Occipital lobe (tissue), 2 donors: ENCODE data around the gene PIK3C2G. TPM values are rescaled to one million over a fixed set of nuclear protein-coding genes. Genes with fewer than 3 reads are reported as not detected.
"Not testable (repeated sequence)": the region's sequence is repeated elsewhere in the genome, so short reads cannot be mapped to it uniquely, and the experiment has no call there.

Source experiments
- DNase-seq: peaks from one replicate; lab custom pipeline; 2025; lab: John Stamatoyannopoulos, UW
- total RNA-seq: library from RNA; depleted of rRNA; stranded (reverse); fragments of >200 nt; gene quantifications from one replicate; pipeline ENCODE4 v1.2.3, GENCODE V29; 2014

Gene PIK3C2G
- total RNA-seq, 1 donor from 2014 or later: 0.31 TPM

DNA sequence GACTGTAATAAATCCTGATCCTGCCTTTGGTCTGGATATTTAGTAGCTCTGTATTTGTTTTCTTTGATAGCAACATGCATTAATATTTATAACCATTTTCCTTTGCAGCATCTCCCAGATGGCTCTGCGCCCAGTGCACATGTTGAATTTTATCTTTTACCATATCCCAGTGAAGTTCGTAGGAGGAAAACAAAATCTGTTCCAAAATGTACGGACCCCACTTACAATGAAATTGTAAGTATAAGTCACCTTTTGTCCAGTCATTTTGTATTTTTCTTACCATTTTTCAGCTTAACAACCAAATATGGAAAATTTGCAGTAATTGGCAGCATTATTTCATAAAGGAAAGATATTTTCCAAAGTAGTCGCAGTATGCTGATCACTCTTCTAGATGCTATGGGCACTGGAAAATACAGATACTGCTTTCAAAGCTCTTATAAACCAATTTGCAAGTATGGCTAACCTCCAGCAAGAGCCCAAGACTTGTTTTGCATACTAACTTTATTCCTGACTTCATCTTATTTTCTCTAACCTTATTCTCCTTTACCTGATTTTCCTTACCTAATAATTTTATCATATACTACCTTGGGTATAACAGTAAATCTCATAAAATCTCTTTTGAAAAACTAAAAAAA lies 379.1 kb downstream of the PIK3C2G start:
- no peak for DNase-seq

DNA sequence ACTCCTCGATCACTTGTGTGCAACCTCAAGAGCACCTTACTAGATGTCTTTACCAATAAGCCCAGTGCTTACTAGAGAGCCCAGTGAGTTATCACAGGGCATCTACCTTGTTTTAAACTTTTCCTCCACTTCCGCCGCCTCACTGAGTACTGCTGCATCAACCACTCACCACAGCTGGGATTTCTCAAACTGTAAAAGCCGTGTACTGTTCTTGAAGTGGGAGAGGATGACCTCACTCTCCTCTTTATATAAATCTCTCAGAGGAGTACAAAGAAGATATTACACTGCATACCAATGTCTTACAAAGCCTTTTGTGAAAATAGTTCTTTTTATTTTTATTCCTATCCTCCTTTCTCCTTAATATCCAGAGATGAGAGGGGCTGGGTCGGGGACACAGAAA lies 382.4 kb downstream of the PIK3C2G start:
- DNase-seq: no peak

DNA sequence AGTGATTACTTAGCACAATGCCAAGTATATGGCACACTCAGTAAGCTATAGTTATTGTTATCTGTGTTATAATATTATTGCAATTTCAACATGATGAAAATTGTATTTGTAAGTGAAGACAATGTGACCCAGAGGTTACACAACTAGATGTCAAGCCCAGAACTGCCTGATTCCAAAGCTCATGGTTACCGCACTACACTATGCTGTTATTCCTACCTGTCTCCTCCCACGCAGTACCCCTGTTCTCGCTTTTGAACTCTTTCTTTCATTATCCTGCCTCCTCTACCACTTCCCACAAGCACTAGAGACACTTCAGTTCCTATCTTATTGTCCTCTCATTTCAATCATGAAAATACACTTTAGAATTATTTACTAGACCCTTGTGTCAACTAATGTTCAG lies 383.2 kb downstream of the PIK3C2G start:
- no peak for DNase-seq

DNA sequence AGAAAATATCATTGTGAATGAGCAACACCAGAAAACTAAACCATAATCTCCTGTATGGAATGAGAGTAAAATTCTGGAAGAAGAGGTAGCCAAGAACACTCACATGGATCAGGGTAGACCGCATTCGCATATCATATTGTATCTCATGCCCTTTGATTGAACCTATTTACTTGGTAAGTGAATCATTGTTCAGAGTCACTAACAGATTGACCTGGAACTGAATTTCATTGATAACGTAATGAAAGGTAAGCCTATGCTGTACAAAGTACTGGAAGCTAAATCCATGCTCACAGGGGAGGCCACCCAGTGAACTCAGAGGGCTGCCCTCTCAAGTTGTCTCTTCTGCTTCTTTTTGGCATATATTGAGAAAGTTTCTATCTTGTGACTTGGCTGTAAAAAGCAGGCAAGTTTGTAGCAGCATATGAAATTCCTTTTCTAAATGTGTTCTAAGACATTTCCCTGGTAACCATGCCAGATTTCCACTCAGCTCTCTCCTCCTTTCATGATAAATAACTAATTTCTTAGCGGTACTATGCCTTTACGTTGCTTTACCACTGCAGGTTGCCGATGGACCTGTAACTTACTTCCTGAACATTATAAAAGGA lies 385.1 kb downstream of the PIK3C2G start:
- DNase-seq: no peak

DNA sequence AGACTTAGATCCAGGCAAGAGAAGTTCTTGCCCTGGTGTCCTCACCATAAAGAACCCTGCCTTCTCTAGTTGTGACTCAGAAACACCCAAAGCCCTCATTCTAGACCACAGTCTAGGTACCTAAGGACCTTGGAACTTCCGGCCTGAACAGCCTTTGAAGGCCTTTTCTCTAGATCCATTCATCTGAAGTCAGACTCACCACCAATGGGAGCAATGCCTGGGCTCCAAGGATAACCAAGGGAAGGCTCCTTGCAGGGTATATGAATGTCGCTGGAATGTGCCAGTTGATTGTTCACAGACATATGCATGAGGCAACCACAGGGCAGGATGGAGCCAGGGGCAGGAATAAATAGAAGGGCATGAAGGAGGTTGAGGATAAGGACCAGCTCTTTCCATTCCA lies 390.2 kb downstream of the PIK3C2G start:
- no peak for DNase-seq

DNA sequence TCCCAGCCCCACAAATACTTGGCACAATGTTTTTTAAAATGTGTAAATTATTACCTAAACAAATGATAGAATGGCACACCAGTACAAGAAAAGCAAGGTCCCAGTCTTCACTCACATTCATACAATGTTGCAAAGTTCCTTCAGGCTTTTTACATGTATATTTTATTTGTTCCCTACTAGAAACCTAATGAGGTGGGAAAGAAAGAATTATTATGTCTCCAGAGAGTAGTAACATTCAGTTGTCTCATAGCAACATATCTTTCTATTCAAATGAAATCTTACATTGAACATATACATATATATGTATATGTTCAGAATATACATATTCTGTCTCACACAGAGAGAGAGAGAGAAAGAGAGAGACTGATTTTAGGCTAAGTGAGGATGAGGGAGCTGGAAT lies 391.3 kb downstream of the PIK3C2G start:
- DNase-seq: no peak

DNA sequence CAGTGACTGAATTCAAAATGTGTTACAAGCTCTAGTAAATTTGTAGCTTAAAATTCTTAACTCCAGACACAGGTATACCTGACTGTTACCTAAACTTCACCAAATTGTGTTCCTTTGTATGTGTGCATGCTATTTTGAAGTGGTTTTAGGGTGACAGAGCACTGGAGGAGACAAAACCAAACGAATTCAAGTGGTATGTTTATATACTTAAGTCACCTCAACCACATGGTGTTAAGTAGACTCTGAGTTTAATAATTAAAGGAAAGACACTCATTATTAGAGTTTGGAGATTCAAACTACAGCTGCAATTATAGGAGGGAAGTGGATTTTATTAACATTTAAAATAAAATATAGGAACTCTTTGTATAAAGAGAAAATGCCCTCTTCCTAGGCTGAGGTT lies 392.1 kb downstream of the PIK3C2G start:
- no peak for DNase-seq

DNA sequence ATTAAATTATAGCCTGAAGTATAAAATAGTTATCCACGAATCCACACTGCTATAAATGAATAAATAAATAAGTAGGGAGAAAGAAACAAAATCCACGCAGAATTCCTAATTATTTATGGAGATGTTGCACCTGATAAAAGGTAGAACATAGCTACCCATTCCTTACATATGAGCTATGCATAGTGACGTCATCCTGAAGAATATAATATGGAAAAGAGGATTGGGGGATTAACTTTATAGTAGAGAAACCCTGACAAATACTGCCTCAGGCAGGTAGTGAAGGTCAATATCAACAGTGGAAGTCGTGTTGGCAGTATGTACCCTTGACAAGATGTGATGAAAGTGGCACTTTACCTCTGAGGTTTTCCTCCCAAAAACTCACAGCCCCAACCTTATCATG lies 394.0 kb downstream of the PIK3C2G start:
- no peak for DNase-seq

DNA sequence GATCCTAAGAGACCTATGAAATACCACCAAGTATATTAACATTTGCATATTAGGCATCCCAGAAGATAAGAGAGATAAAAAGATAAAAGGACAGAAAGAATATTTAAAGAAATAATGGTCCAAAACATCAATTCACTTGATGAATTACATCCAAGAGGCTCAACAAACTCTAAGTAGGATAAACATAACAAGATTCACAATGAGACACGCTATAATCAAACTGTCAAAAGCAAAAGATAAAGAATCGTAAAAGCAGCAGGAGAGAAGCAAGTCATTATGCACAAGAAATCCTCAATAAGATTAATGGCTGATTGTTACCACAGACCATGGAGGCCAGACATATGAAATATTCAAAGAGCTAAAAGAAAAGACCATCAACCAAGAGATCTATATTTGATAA lies 396.9 kb downstream of the PIK3C2G start:
- no peak for DNase-seq

DNA sequence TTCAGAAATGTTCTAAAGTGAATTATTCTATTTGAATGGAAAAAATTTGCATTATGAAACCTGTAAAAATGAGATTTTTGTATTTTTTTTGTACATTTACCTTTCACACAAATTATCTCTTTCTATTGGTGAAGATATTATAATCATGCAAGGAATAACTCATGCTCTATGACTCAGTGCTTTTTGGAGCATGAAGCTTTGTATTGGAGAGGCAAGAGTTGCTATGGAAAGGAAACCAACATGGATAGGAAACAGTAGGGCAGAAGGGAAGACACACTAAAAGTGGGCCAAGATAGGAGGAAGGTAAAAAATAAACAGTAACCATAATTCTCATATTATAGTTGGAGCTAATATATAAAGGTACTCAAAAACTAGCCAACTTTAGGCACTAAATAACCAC lies 397.5 kb downstream of the PIK3C2G start:
- no peak for DNase-seq

DNA sequence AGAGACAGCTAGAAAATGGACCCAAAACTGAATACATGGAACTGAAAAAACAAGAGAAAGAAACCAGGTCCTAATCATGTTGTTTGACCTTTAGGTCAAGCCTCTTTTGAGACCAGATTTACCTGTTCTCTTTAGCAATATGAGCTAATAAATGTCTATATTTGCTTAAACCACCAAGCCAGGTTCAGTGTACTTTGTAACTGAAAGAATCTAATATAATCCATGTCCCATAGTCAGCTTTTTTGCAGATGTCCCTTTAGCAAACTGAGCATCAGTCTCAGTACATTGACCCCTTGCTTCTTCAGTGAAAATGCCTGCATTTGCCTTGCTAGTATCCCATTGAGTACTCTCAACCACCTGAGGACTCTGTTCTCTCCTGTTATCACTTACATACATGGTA lies 414.8 kb downstream of the PIK3C2G start:
- DNase-seq: no peak

DNA sequence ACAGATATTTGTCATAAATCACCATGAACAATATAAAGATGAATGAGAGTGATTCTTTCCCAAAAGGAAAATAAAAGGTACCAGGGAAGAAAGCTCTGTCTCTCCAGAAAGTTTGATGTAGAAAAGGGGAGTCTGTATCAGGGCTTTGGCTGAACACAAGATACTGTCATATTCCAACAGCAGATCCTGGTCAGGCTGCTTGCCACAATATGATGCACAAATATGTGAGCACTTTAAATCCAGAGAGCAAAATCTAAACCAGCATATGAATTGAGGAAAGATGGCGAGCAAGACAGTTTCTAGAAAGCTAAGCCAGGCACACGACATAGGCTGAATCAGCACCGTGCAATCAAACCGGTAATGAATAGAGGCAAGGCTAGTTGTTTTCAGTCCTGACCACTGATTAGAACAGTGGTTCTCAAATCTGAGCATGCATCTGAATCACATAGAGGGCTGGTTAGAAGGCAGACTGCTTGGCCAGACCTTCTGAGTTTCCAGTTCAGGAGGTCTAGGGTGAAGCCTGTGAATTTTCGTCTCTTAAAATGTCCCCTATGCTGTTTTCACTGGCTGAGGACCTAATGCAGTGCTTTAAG lies 415.8 kb downstream of the PIK3C2G start:
- no peak for DNase-seq

DNA sequence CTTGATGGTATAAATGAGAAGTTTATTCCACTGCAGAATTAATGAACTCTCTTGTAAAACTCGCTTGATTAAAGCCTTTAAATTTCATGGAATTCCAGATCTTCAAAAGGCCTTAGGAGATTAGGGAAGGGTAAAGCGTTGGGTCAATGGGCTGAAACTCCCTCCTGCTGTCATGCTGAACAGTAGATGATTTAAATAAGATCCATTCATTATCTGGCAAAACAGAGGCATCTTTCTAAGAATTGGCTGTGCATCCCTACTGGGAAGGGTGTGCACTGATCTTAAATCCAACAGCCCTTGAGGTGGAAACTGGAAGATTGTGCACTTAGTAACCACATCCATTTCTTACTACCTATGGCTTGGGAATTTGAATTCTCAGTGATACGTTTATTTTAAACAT lies 420.5 kb downstream of the PIK3C2G start:
- DNase-seq: no peak

DNA sequence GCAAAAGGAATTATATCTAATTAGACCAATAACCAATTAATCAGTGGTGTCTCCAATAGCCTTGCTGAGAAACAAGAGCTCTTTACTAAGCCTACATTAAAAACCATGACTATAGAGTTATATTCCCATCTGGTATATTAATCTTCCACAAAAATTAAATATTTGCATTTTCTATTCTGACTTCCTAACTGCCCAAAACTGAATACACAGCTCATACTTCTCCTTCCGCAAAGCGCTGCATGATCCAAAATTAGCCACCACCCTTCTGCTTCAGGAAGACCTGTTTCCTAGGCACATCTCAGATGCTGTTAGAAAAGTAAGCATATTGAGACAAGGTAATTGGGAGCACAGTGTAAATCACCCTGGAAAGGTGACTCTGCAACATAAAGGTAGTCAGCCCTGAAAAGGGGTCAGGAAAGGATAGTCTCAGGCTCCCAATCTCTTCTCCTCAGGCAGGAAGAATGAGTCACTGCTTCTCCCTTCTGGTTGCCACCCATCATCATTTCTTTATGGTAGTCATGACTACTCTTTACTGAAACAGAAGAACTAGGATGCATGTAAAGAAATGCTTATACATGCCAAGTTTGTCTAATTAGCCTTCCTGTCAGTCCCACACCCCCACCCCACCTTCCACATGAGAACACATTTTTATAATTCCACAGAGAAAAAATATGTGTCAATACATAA lies 422.2 kb downstream of the PIK3C2G start:
- no peak for DNase-seq

DNA sequence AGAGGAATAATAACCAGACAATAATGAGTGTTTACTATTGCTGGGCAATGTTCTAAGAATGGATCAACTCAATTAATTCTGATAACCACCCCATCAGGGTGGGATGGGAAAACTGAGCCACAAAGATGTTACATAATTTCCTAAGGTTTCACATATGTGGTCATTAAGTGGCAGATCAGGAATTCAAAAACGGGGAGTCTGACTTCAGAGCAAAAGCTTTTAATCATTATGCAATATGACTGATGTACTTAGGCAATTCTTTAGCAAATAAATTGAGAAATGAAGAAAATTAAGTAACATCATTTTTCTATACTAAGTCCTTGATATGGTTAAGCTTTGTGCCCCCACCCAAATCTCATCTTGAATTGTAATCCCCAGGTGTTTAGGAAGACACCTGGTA lies 423.1 kb downstream of the PIK3C2G start:
- no peak for DNase-seq

DNA sequence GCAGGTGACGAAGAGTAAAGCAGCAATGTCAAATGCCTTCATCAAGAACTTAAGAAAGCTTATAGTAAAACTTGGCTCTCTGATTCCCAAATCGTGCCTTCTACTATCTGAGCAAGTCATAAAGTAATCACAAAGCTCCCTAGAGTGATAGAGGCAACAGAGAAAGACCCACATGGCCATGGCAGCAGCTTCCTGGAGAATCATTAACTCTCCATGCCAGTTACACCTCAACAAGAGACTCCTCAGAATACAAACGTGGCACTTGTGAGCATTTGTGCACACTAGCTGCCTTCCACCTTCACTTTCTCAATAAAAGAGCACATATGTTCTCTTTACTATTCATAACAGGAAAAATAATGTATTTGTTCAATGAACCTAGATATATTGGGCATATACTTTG lies 428.5 kb downstream of the PIK3C2G start:
- no peak for DNase-seq

DNA sequence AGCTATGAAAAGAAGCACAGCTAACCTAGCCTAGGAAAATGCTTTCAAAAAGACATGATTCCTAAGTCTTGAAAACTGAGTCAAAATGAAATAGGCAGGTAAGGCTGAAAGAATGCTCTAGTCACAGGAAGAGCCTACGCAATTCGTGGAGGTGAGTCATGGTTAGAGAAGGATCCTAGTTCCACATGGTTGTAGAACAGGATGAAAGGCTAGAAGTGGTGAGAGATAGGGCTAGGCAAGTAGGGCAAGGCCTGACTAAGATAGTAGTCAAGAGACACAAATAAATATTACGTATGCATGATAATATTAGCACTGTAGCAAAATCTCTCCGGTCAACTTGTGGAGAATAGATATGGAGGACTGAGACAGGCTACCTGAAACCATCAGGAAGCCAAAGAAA lies 429.3 kb downstream of the PIK3C2G start:
- DNase-seq: no peak

DNA sequence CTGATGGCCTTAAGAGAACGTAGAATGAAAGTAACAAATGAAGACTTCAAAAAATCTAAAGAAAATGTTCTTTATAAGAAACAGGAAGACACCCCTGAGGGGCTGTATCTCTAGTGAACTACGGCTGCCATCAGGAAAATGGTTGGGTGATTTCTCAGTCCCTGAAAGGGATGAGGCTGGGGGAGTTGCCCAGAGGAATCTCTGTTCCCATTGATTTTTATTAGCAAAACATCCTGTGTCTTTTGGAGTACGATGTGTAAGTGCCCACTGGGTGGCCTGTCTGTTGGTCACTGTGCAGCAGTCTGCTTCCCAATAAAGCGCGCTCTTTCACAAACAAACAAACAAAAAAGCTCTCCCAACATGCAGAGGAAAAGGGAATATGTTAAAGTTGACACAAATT lies 432.7 kb downstream of the PIK3C2G start:
- not testable (repeated sequence) for DNase-seq

DNA sequence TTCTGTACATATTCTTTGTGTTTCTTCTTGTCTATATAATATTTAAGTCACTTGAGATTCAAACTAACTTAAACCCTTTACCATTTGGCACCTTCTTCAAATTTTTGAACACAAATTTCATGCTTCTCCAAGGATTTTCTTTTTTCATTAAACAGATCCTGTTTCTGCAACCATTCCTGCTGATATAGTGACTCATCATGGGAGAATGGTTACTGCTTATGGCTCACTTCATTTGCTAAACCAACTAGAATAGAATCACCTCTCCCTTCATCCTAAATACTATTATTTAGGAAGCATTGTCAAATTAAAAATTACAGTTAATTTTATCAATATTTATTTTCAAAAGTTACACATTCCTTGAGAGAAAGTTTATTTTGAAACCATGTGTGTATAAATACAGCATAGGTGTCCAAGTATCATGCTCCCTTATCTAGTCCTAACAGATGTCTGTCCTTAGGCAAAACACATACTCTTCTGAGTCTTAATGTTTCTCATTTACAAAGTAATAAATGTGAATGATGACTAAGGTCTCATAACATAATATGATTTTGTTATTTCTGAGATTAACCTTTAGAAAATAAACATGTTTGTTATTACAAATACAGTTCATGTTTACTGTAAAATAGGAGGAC lies 435.8 kb downstream of the PIK3C2G start:
- no peak for DNase-seq
